ENCODE data around the gene YIPF5.

DNA sequence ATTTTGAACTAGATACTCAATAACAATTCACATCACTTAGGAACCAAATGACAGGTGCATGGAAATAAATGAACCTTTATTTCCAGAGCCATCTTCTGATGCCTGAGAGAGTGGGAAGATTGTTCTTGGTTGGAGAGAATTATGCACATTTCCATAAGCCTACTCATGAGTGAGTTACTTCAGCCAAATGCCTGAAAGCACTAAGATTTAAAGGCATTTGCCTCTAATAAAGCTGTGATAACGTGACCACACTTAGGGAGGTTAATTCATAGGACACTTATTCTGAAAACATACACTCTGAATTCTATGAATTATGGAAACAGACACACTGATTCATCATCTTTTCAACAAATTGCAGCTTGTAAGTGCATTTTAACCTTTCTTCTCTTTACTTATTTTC lies 40.2 kb upstream of the YIPF5 start:
- TF ChIP-seq, protein P1, sequence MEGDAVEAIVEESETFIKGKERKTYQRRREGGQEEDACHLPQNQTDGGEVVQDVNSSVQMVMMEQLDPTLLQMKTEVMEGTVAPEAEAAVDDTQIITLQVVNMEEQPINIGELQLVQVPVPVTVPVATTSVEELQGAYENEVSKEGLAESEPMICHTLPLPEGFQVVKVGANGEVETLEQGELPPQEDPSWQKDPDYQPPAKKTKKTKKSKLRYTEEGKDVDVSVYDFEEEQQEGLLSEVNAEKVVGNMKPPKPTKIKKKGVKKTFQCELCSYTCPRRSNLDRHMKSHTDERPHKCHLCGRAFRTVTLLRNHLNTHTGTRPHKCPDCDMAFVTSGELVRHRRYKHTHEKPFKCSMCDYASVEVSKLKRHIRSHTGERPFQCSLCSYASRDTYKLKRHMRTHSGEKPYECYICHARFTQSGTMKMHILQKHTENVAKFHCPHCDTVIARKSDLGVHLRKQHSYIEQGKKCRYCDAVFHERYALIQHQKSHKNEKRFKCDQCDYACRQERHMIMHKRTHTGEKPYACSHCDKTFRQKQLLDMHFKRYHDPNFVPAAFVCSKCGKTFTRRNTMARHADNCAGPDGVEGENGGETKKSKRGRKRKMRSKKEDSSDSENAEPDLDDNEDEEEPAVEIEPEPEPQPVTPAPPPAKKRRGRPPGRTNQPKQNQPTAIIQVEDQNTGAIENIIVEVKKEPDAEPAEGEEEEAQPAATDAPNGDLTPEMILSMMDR (IDR thresholded peaks at IDR 0.05): no peak
- no peak for TF ChIP-seq POLR2A (IDR thresholded peaks at IDR 0.05)

Measured in ovary (tissue), 3 donors.